Tibial artery (tissue), 4 donors: ENCODE measurements around the gene UBE2L3.
"Not testable (repeated sequence)": the region's sequence is repeated elsewhere in the genome, so short reads cannot be mapped to it uniquely, and the experiment has no call there.

Experiments used
- DNase-seq, 2 donors: peaks; one replicate each; pipeline ENCODE4 v3.0.0-alpha.2; 2019
- H3K27ac ChIP-seq, 2 donors: fragments of 200-600 bp; sonication (generic) in 1 of 2; 1 replicate in 1 of 2; 2 replicates in 1 of 2; pipeline ENCODE4 v1.5.1; 2018 to 2019; ENCODE audit warnings: mild to moderate bottlenecking in 1 of 2
- H3K27me3 ChIP-seq, 2 donors: fragments of 200-600 bp; sonication (generic) in 1 of 2; one replicate each; pipeline versions ENCODE4 v1.5.1 to v1.6.0; 2016 to 2019
- H3K36me3 ChIP-seq, 3 donors: fragments of 200-600 bp; sonication (generic) in 2 of 3; one replicate each; pipeline ENCODE4 v1.5.1; 2016 to 2019; ENCODE audit warnings: mild to moderate bottlenecking in 2 of 3
- H3K4me1 ChIP-seq, 4 donors: fragments of 200-600 bp; sonication (generic) in 2 of 4; 1 replicate in 3 of 4; 2 replicates in 1 of 4; pipeline ENCODE4 v1.5.1; 2016 to 2019
- H3K4me3 ChIP-seq, 2 donors: fragments of 200-600 bp; sonication (generic) in 1 of 2; 1 replicate in 1 of 2; 2 replicates in 1 of 2; pipeline ENCODE4 v1.5.1; 2018 to 2019; ENCODE audit warnings: mild to moderate bottlenecking in 2 of 2
- H3K9me3 ChIP-seq, 3 donors: fragments of 200-600 bp; sonication (generic) in 1 of 3; one replicate each; pipeline ENCODE4 v1.5.1; 2016 to 2019
- CTCF ChIP-seq, 2 experiments: fragments of 200-600 bp in 1 of 2; fragments of 450-650 bp in 1 of 2; IDR thresholded peaks; one replicate each; pipeline ENCODE4 v1.5.1; 2017 to 2019; ENCODE audit warnings: antibody characterized with exemption in 2 of 2, mild to moderate bottlenecking in 1 of 2, moderate library complexity in 1 of 2
- intact Hi-C: fragments of 100-400 bp; cut with DNase I; formaldehyde crosslinking; loops from one replicate; pipeline ENCODE4 v1.15.0; 2023; ENCODE audit warnings: low total_unique reads

The UBE2L3 gene

GRCh38 chr22:21560657-21561056 lies 6.9 kb upstream of the UBE2L3 start:
- H3K4me1 ChIP-seq, intact Hi-C loops, H3K27ac ChIP-seq, H3K9me3 ChIP-seq, H3K36me3 ChIP-seq, H3K4me3 ChIP-seq, DNase-seq, H3K27me3 ChIP-seq: not testable (repeated sequence)

GRCh38 chr22:21563912-21564311 lies 3.6 kb upstream of the UBE2L3 start:
- TF ChIP-seq CTCF (IDR thresholded peaks at IDR 0.05): no peak
- H3K36me3 ChIP-seq: no peaks in the 10 kb centered on the region
- H3K9me3 ChIP-seq: no peaks in the 10 kb centered on the region
- intact Hi-C loops: no loop called here
- H3K4me1 ChIP-seq: peaks cover 0 to 8% (median 5%) of the 10 kb centered on the region in 4 donors
- DNase-seq: no peak
- H3K27me3 ChIP-seq: no peaks in the 10 kb centered on the region
- H3K27ac ChIP-seq: no peak overlapping the region
- no peak overlapping the region for H3K4me3 ChIP-seq

- H3K27ac ChIP-seq: no peak overlapping the region
- no peaks in the 10 kb centered on the region for H3K9me3 ChIP-seq
- no peak overlapping the region for H3K4me3 ChIP-seq
- TF ChIP-seq CTCF (IDR thresholded peaks at IDR 0.05): no peak
- no peak for DNase-seq
- intact Hi-C loops: no loop called here
- peaks cover 0 to 13% (median 9%) of the 10 kb centered on the region in 4 donors for H3K4me1 ChIP-seq
- no peaks in the 10 kb centered on the region for H3K36me3 ChIP-seq
- H3K27me3 ChIP-seq: no peaks in the 10 kb centered on the region
These were observed 3.1 kb upstream of the UBE2L3 start for GRCh38 chr22:21564411-21564810.

GRCh38 chr22:21568347-21569075 lies 997 bp downstream of the UBE2L3 start:
- peak in 1 of 2 donors; percentile 20 for DNase-seq
- no peak for TF ChIP-seq CTCF (IDR thresholded peaks at IDR 0.05)
- Histone ChIP-seq H3K27ac (peak overlapping the region; percentile 89 to 95), H3K4me3 (peak overlapping the region; percentile 63 to 90), H3K9me3 (no peaks in the 10 kb centered on the region), H3K27me3 (no peaks in the 10 kb centered on the region), H3K4me1 (peaks cover 0 to 43% (median 32%) of the 10 kb centered on the region in 4 donors), H3K36me3 (no peaks in the 10 kb centered on the region)
- intact Hi-C loops: no loop called here

- H3K9me3 ChIP-seq, DNase-seq, H3K27me3 ChIP-seq, intact Hi-C loops, H3K36me3 ChIP-seq: not testable (repeated sequence)
- H3K4me3 ChIP-seq: peak overlapping the region; percentile 63 to 90
- peaks cover 0 to 48% (median 35%) of the 10 kb centered on the region in 4 donors for H3K4me1 ChIP-seq
- peak overlapping the region; percentile 89 to 95 for H3K27ac ChIP-seq
These were observed 1.5 kb downstream of the UBE2L3 start for GRCh38 chr22:21569076-21569427.

GRCh38 chr22:21569459-21570170 lies 2.1 kb downstream of the UBE2L3 start:
- no peak for DNase-seq
- peak overlapping the region in 1 of 2 donors; percentile 63 for H3K4me3 ChIP-seq
- intact Hi-C loops: no loop called here

More at GRCh38 chr22:21569459-21570170, 2.1 kb downstream of the UBE2L3 start:
- H3K36me3 ChIP-seq: no peaks in the 10 kb centered on the region
- no peak overlapping the region for H3K27ac ChIP-seq
- no peaks in the 10 kb centered on the region for H3K9me3 ChIP-seq
- no peak for TF ChIP-seq CTCF (IDR thresholded peaks at IDR 0.05)
- H3K27me3 ChIP-seq: no peaks in the 10 kb centered on the region
- peaks cover 0 to 54% (median 40%) of the 10 kb centered on the region in 4 donors for H3K4me1 ChIP-seq
